Mucosa of stomach (tissue), 1 donor: ENCODE results near the gene DIABLO.
A peak's percentile ranks its signal among the peaks of the same experiment; 100 is the strongest.
"Not testable (repeated sequence)": the region's sequence is repeated elsewhere in the genome, so short reads cannot be mapped to it uniquely, and the experiment has no call there.

Source experiments
- H3K27me3 ChIP-seq: one replicate; pipeline ENCODE4 v1.7.0; 2013; ENCODE audit warnings: mild to moderate bottlenecking, low read length; ENCODE audit not compliant: control insufficient read depth, insufficient read depth
- H3K36me3 ChIP-seq: one replicate; pipeline ENCODE4 v1.7.0; 2013; ENCODE audit warnings: low read length; ENCODE audit not compliant: control insufficient read depth, insufficient read depth
- H3K4me1 ChIP-seq: one replicate; pipeline ENCODE4 v1.7.0; 2013; ENCODE audit warnings: mild to moderate bottlenecking, low read length; ENCODE audit not compliant: control insufficient read depth, insufficient read depth
- H3K4me3 ChIP-seq: one replicate; pipeline ENCODE4 v1.7.0; 2013; ENCODE audit warnings: low read length
- H3K9ac ChIP-seq: one replicate; pipeline ENCODE4 v1.7.0; 2013; ENCODE audit warnings: mild to moderate bottlenecking, low read length, moderate library complexity
- H3K9me3 ChIP-seq: one replicate; pipeline ENCODE4 v1.7.0; 2013; ENCODE audit warnings: mild to moderate bottlenecking, low read length, moderate library complexity; ENCODE audit not compliant: control insufficient read depth
- donor health status: Pancreatic carcinoma.

Gene DIABLO

GRCh38 chr12:122182887-122183587, 42.8 kb downstream of the DIABLO start, which contains the start of gene LRRC43:
Gene LRRC43, plus strand, starts transcription at chr12:122183123. Its CDS starts 22 bp downstream, at chr12:122183145.
- H3K4me3 ChIP-seq: no peak within 1 kb of the TSS
- H3K36me3 ChIP-seq: no peaks in the 10 kb centered on the region
- peaks cover 5% of the 10 kb centered on the region for H3K4me1 ChIP-seq
- peaks cover 8% of the 10 kb centered on the region for H3K27me3 ChIP-seq
- H3K9me3 ChIP-seq: no peaks in the 10 kb centered on the region
- H3K9ac ChIP-seq: peak within 1 kb of the TSS; percentile 57

GRCh38 chr12:122176473-122176872, 49.4 kb downstream of the DIABLO start:
- H3K27me3 ChIP-seq, H3K36me3 ChIP-seq, H3K4me1 ChIP-seq, H3K9me3 ChIP-seq, H3K4me3 ChIP-seq, H3K9ac ChIP-seq: not testable (repeated sequence)

- Histone ChIP-seq H3K4me1 (no peaks in the 10 kb centered on the region), H3K9ac (no peak within 1 kb of the TSS), H3K36me3 (no peaks in the 10 kb centered on the region), H3K4me3 (no peak within 1 kb of the TSS), H3K27me3 (peaks cover 4% of the 10 kb centered on the region), H3K9me3 (no peaks in the 10 kb centered on the region)
Measured at GRCh38 chr12:122174155-122174845, 51.6 kb downstream of the DIABLO start, which contains the start of gene IL31. Gene IL31, minus strand, starts transcription at chr12:122174221. Its CDS starts 49 bp downstream, at chr12:122174172.

- H3K36me3 ChIP-seq: no peaks in the 10 kb centered on the region
- no peaks in the 10 kb centered on the region for H3K4me1 ChIP-seq
- no peaks in the 10 kb centered on the region for H3K9me3 ChIP-seq
- H3K4me3 ChIP-seq: no peak overlapping the region
- peaks cover 4% of the 10 kb centered on the region for H3K27me3 ChIP-seq
- H3K9ac ChIP-seq: no peak overlapping the region
Measured at GRCh38 chr12:122172262-122172939, 53.5 kb downstream of the DIABLO start.

GRCh38 chr12:122171399-122171798, 54.5 kb downstream of the DIABLO start:
- Histone ChIP-seq H3K36me3 (no peaks in the 10 kb centered on the region), H3K4me3 (no peak overlapping the region), H3K4me1 (no peaks in the 10 kb centered on the region), H3K27me3 (peaks cover 4% of the 10 kb centered on the region), H3K9me3 (no peaks in the 10 kb centered on the region), H3K9ac (no peak overlapping the region)

- peaks cover 4% of the 10 kb centered on the region for H3K27me3 ChIP-seq
- no peaks in the 10 kb centered on the region for H3K9me3 ChIP-seq
- no peaks in the 10 kb centered on the region for H3K4me1 ChIP-seq
- H3K36me3 ChIP-seq: no peaks in the 10 kb centered on the region
- H3K9ac ChIP-seq: no peak overlapping the region
- no peak overlapping the region for H3K4me3 ChIP-seq
Measured at GRCh38 chr12:122168492-122168891, 57.4 kb downstream of the DIABLO start.

GRCh38 chr12:122167356-122167925, 58.4 kb downstream of the DIABLO start:
- no peak overlapping the region for H3K9ac ChIP-seq
- peaks cover under 1% of the 10 kb centered on the region for H3K27me3 ChIP-seq
- no peaks in the 10 kb centered on the region for H3K36me3 ChIP-seq
- no peaks in the 10 kb centered on the region for H3K4me1 ChIP-seq
- no peaks in the 10 kb centered on the region for H3K9me3 ChIP-seq
- H3K4me3 ChIP-seq: no peak overlapping the region

- Histone ChIP-seq H3K4me1 (no peaks in the 10 kb centered on the region), H3K9ac (no peak overlapping the region), H3K4me3 (no peak overlapping the region), H3K9me3 (no peaks in the 10 kb centered on the region), H3K36me3 (no peaks in the 10 kb centered on the region), H3K27me3 (no peaks in the 10 kb centered on the region)
Measured at GRCh38 chr12:122166422-122167349, 59.2 kb downstream of the DIABLO start.

GRCh38 chr12:122162976-122163375, 62.9 kb downstream of the DIABLO start:
- H3K4me3 ChIP-seq: no peak overlapping the region
- no peaks in the 10 kb centered on the region for H3K27me3 ChIP-seq
- no peak overlapping the region for H3K9ac ChIP-seq
- no peaks in the 10 kb centered on the region for H3K4me1 ChIP-seq
- H3K36me3 ChIP-seq: no peaks in the 10 kb centered on the region
- H3K9me3 ChIP-seq: no peaks in the 10 kb centered on the region

GRCh38 chr12:122161682-122162081, 64.2 kb downstream of the DIABLO start:
- no peaks in the 10 kb centered on the region for H3K36me3 ChIP-seq
- H3K9me3 ChIP-seq: no peaks in the 10 kb centered on the region
- H3K9ac ChIP-seq: no peak overlapping the region
- no peak overlapping the region for H3K4me3 ChIP-seq
- H3K27me3 ChIP-seq: no peaks in the 10 kb centered on the region
- no peaks in the 10 kb centered on the region for H3K4me1 ChIP-seq

- H3K36me3 ChIP-seq: no peaks in the 10 kb centered on the region
- no peak overlapping the region for H3K9ac ChIP-seq
- H3K4me1 ChIP-seq: no peaks in the 10 kb centered on the region
- H3K27me3 ChIP-seq: no peaks in the 10 kb centered on the region
- H3K9me3 ChIP-seq: no peaks in the 10 kb centered on the region
- no peak overlapping the region for H3K4me3 ChIP-seq
Measured at GRCh38 chr12:122160761-122161160, 65.1 kb downstream of the DIABLO start.
